Stimulated activated CD4-positive, alpha-beta T cell treated with anti-CD3 and anti-CD28 coated beads, Interleukin-1b, Interleukin-23, amount 100 ng/mL, for 24 hours (primary cell): ENCODE data around the gene CREM.

Experiments
- DNase-seq, 4 experiments: peaks; one replicate each; pipeline ENCODE4 v3.0.0-alpha.2; 2020; ENCODE audit warnings: low read depth in 4 of 4, low spot score in 1 of 4

The CREM gene

DNA sequence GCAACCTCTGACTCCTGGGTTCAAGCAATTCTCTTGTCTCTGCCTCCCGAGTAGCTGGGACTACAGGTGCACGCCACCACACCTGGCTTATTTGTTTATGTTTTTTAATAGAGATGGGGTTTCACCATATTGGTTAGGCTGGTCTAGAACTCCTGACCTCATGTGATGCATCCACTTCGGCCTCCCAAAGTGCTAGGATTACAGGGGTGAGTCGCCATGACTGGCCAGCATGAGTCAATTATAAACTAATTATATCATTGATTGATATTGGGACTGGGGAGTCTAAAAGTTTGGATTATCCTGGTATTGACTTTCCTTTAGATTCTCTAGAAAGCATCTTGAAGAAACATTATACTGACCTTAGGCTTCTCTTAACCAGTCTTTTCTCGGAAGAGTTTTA lies 135.8 kb downstream of the CREM start:
- no peak for DNase-seq
